Measurements from ENCODE around the gene PRAF2. TPM values are rescaled to one million over a fixed set of nuclear protein-coding genes. Genes with fewer than 3 reads are reported as not detected.

Gene PRAF2
- total and polyA plus RNA-seq, 2 of the 13 experiments (the other 11 are each of a cell fraction or from before 2014, with no cell fraction given), result 0.33 to 2.6 TPM

- TF ChIP-seq CCAR2 (optimal IDR thresholded peaks at IDR 0.05; ENCODE audit: low read depth, low read length) (no peak), AKAP8 (CRISPR knock-in tag; IDR thresholded peaks at IDR 0.05) (no peak), SIX1 (CRISPR knock-in tag; IDR thresholded peaks at IDR 0.05; ENCODE audit: borderline replicate concordance) (no peak), HDAC6 (IDR thresholded peaks at IDR 0.05; ENCODE audit: low read depth, low read length) (no peak), ZNF75D (CRISPR knock-in tag; IDR thresholded peaks at IDR 0.05; ENCODE audit: borderline replicate concordance) (no peak), LCORL (IDR thresholded peaks at IDR 0.05) (no peak), LCORL (CRISPR knock-in tag; IDR thresholded peaks at IDR 0.05) (0 out of 2 replicates have a peak, but pooled peaks have one; percentile 25), PCBP1 (IDR thresholded peaks at IDR 0.05; ENCODE audit: borderline replicate concordance, low read depth, low read length) (no peak), ZNF792 (CRISPR knock-in tag; IDR thresholded peaks at IDR 0.05) (no peak), ZNF234 (CRISPR knock-in tag; conservative IDR thresholded peaks at IDR 0.05) (no peak), FIP1L1 (IDR thresholded peaks at IDR 0.05; ENCODE audit: borderline replicate concordance, insufficient read depth, low read depth, low read length) (no peak), ZNF441 (CRISPR knock-in tag; IDR thresholded peaks at IDR 0.05; ENCODE audit: borderline replicate concordance) (no peak), ARID4A (CRISPR knock-in tag; IDR thresholded peaks at IDR 0.05; ENCODE audit: borderline replicate concordance) (peak; percentile 70), JUND (CRISPR knock-in tag; IDR thresholded peaks at IDR 0.05) (no peak), RAD51 (IDR thresholded peaks at IDR 0.05; ENCODE audit: borderline replicate concordance) (no peak), ZNF557 (CRISPR knock-in tag; IDR thresholded peaks at IDR 0.05) (no peak), FOXM1 (CRISPR knock-in tag; IDR thresholded peaks at IDR 0.05) (no peak), SMAD9 (CRISPR knock-in tag; IDR thresholded peaks at IDR 0.05) (no peak)
- TF ChIP-seq, protein P1, sequence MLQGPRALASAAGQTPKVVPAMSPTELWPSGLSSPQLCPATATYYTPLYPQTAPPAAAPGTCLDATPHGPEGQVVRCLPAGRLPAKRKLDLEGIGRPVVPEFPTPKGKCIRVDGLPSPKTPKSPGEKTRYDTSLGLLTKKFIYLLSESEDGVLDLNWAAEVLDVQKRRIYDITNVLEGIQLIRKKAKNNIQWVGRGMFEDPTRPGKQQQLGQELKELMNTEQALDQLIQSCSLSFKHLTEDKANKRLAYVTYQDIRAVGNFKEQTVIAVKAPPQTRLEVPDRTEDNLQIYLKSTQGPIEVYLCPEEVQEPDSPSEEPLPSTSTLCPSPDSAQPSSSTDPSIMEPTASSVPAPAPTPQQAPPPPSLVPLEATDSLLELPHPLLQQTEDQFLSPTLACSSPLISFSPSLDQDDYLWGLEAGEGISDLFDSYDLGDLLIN (CRISPR knock-in tag; IDR thresholded peaks at IDR 0.05; ENCODE audit: borderline replicate concordance), result no peak
- TF ChIP-seq, protein P2, sequence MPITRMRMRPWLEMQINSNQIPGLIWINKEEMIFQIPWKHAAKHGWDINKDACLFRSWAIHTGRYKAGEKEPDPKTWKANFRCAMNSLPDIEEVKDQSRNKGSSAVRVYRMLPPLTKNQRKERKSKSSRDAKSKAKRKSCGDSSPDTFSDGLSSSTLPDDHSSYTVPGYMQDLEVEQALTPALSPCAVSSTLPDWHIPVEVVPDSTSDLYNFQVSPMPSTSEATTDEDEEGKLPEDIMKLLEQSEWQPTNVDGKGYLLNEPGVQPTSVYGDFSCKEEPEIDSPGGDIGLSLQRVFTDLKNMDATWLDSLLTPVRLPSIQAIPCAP (CRISPR knock-in tag; IDR thresholded peaks at IDR 0.05; ENCODE audit: low read depth), result no peak
- TF ChIP-seq, protein P3, sequence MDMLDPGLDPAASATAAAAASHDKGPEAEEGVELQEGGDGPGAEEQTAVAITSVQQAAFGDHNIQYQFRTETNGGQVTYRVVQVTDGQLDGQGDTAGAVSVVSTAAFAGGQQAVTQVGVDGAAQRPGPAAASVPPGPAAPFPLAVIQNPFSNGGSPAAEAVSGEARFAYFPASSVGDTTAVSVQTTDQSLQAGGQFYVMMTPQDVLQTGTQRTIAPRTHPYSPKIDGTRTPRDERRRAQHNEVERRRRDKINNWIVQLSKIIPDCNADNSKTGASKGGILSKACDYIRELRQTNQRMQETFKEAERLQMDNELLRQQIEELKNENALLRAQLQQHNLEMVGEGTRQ (IDR thresholded peaks at IDR 0.05; ENCODE audit: low read depth, low read length), result no peak
- TF ChIP-seq, protein P3 (CRISPR knock-in tag; IDR thresholded peaks at IDR 0.05; ENCODE audit: borderline replicate concordance), result no peak
These were observed 27.2 kb upstream of the PRAF2 start (continued) for GRCh38 chrX:49100704-49101628.
